CD8-positive, alpha-beta memory T cell (primary cell): ENCODE measurements around the gene ILK. TPM values are rescaled to one million over a fixed set of nuclear protein-coding genes. Genes with fewer than 3 reads are reported as not detected.

Source experiments
- CTCF ChIA-PET: fragments of 350-600 bp; sonication (Branson Sonifier 250); formaldehyde crosslinking; loops from one replicate; lab custom pipeline; 2021; ENCODE audit warnings: antibody characterized with exemption; lab: Charles Lee
- POLR2A ChIA-PET: fragments of 350-600 bp; sonication (Branson Sonifier 250); formaldehyde crosslinking; loops from one replicate; lab custom pipeline; 2021; ENCODE audit warnings: antibody characterized with exemption; lab: Charles Lee
- DNase-seq, 5 donors: peaks; one replicate each; pipeline versions ENCODE4 v3.0.0 to v3.0.0-alpha.2; 2020 to 2022; ENCODE audit warnings: mixed read lengths in 1 of 5
- H3K27ac ChIP-seq: one replicate; pipeline ENCODE4 v1.7.0; 2013; ENCODE audit warnings: low read depth, mild to moderate bottlenecking, low read length, moderate library complexity
- H3K27me3 ChIP-seq: 2 replicates; pipeline ENCODE4 v1.7.0; 2013; ENCODE audit warnings: low read length, mild to moderate bottlenecking; ENCODE audit not compliant: insufficient read depth, poor library complexity, severe bottlenecking
- H3K36me3 ChIP-seq: 2 replicates; pipeline ENCODE4 v1.7.0; 2013; ENCODE audit warnings: mild to moderate bottlenecking, low read length, moderate library complexity; ENCODE audit not compliant: insufficient read depth
- H3K4me1 ChIP-seq: 2 replicates; pipeline ENCODE4 v1.7.0; 2013; ENCODE audit warnings: mild to moderate bottlenecking, low read length, moderate library complexity; ENCODE audit not compliant: insufficient read depth
- H3K4me3 ChIP-seq: 2 replicates; pipeline ENCODE4 v1.7.0; 2013; ENCODE audit warnings: mild to moderate bottlenecking, low read length
- H3K9me3 ChIP-seq: 2 replicates; pipeline ENCODE4 v1.7.0; 2013; ENCODE audit warnings: mild to moderate bottlenecking, low read length
- H3K27ac Mint-ChIP-seq, 8 donors: one replicate each; pipeline ENCODE4 v1.8.0; 2020 to 2021; ENCODE audit warnings: mixed read lengths in 8 of 8, mild to moderate bottlenecking in 6 of 8, inconsistent platforms in 3 of 8, moderate library complexity in 3 of 8
- H3K27me3 Mint-ChIP-seq, 2 donors: one replicate each; pipeline ENCODE4 v1.8.0; 2020 to 2021; ENCODE audit warnings: mixed read lengths in 2 of 2, mild to moderate bottlenecking in 1 of 2, moderate library complexity in 1 of 2
- H3K36me3 Mint-ChIP-seq, 3 donors: one replicate each; pipeline ENCODE4 v1.8.0; 2020 to 2021; ENCODE audit warnings: mixed read lengths in 3 of 3, inconsistent platforms in 1 of 3, mild to moderate bottlenecking in 1 of 3
- H3K4me1 Mint-ChIP-seq, 3 donors: one replicate each; pipeline ENCODE4 v1.8.0; 2020 to 2021; ENCODE audit warnings: mixed read lengths in 3 of 3, inconsistent platforms in 1 of 3, mild to moderate bottlenecking in 1 of 3
- H3K4me3 Mint-ChIP-seq, 7 donors: one replicate each; pipeline ENCODE4 v1.8.0; 2020 to 2021; ENCODE audit warnings: mixed read lengths in 7 of 7, mild to moderate bottlenecking in 6 of 7, moderate library complexity in 4 of 7, inconsistent platforms in 2 of 7
- H3K9me3 Mint-ChIP-seq, 5 donors: one replicate each; pipeline ENCODE4 v1.8.0; 2020 to 2022; ENCODE audit warnings: mixed read lengths in 5 of 5, mild to moderate bottlenecking in 3 of 5, moderate library complexity in 2 of 5, inconsistent platforms in 1 of 5
- polyA plus RNA-seq: library from polyadenylated mRNA; unstranded; fragments of 300-500 nt; fragmentation: Illumina TruSeq; gene quantifications from one replicate; pipeline ENCODE4 v1.2.3, GENCODE V29; 2021
- total RNA-seq, 2 experiments: library from RNA; stranded (reverse); gene quantifications; one replicate each; pipeline ENCODE4 v1.2.3, GENCODE V29; 2021

Gene ILK
- total and polyA plus RNA-seq, 3 experiments from 2014 or later, result 90.1 to 111 (median 92.6) TPM

- H3K4me3 ChIP-seq, result no peak overlapping the region
These were observed 26.9 kb upstream of the ILK start for GRCh38 chr11:6576471-6577373.

DNA sequence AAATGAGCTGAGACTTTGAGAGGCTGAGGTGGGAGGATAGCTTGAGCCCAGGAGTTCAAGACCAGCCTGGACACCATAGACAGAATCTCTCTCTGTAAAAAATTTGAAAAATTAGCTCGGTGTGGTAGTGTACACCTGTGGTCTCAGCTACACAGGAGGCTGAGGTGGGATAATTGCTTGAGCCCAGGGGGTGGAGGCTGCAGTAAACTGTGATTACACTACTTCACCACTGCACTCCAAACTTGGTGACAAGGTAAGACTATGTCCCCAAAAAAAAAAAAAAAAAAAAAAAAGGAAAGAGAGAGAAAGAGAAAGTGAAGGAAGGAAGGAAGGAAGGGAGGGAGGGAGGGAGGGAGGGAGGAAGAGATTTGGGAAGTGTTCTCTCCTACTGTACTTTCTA is 25.4 kb upstream of the ILK start:
- POLR2A ChIA-PET, result no interaction called here
- Histone ChIP-seq H3K4me1 (no peaks in the 10 kb centered on the region), H3K27me3 (no peaks in the 10 kb centered on the region), H3K36me3 (no peaks in the 10 kb centered on the region), H3K4me3 (no peak overlapping the region), H3K9me3 (no peaks in the 10 kb centered on the region), H3K27ac (no peak overlapping the region)
- no peaks in the 10 kb centered on the region for H3K27me3 Mint-ChIP-seq
- no peak overlapping the region for H3K4me3 Mint-ChIP-seq
- H3K4me1 Mint-ChIP-seq, result no peaks in the 10 kb centered on the region
- peak overlapping the region in 1 of 8 donors; percentile 48 for H3K27ac Mint-ChIP-seq
- peaks cover 7 to 15% (median 9%) of the 10 kb centered on the region in 5 donors for H3K9me3 Mint-ChIP-seq
- H3K36me3 Mint-ChIP-seq, result peaks cover 3 to 20% (median 18%) of the 10 kb centered on the region in 3 donors
- CTCF ChIA-PET, result interaction anchor here (1.4 to 1.5 kb wide), 2 partner anchors 9 to 26 kb away, joined by 3 read pairs; partner anchors contain the start of gene ILK
- no peak for DNase-seq

More at GRCh38 chr11:6576471-6577373, 26.9 kb upstream of the ILK start:
- ChIA-PET POLR2A (no interaction called here), CTCF (no interaction called here)
- Histone ChIP-seq H3K4me1 (no peaks in the 10 kb centered on the region), H3K36me3 (no peaks in the 10 kb centered on the region), H3K27ac (no peak overlapping the region), H3K27me3 (no peaks in the 10 kb centered on the region), H3K9me3 (no peaks in the 10 kb centered on the region)
- Mint-ChIP-seq H3K36me3 (peaks cover 2 to 16% (median 8%) of the 10 kb centered on the region in 3 donors), H3K9me3 (peaks cover 0 to 4% (median 2%) of the 10 kb centered on the region in 5 donors), H3K27me3 (no peaks in the 10 kb centered on the region), H3K4me1 (peaks cover 0 to 4% (median 0%) of the 10 kb centered on the region in 3 donors), H3K27ac (peak overlapping the region in 3 of 8 donors; percentile 2 to 74 (median 3)), H3K4me3 (no peak overlapping the region)
- DNase-seq, result no peak

- Histone ChIP-seq H3K4me1 (no peaks in the 10 kb centered on the region), H3K9me3 (peaks cover 6% of the 10 kb centered on the region), H3K27me3 (no peaks in the 10 kb centered on the region), H3K27ac (no peak overlapping the region), H3K4me3 (no peak overlapping the region), H3K36me3 (no peaks in the 10 kb centered on the region)
- no peaks in the 10 kb centered on the region for H3K4me1 Mint-ChIP-seq
- ChIA-PET POLR2A (no interaction called here), CTCF (interaction anchor here (0.9 kb wide), 1 partner anchor 10 kb away, joined by 5 read pairs; no protein-coding TSS in a partner anchor)
- H3K27me3 Mint-ChIP-seq, result no peaks in the 10 kb centered on the region
- H3K36me3 Mint-ChIP-seq, result peaks cover 10 to 36% (median 32%) of the 10 kb centered on the region in 3 donors
- H3K9me3 Mint-ChIP-seq, result peaks cover 19 to 30% (median 24%) of the 10 kb centered on the region in 5 donors
- H3K27ac Mint-ChIP-seq, result no peak overlapping the region
- no peak overlapping the region for H3K4me3 Mint-ChIP-seq
- DNase-seq, result no peak
These were observed 23.9 kb upstream of the ILK start for GRCh38 chr11:6579681-6580080.

DNA sequence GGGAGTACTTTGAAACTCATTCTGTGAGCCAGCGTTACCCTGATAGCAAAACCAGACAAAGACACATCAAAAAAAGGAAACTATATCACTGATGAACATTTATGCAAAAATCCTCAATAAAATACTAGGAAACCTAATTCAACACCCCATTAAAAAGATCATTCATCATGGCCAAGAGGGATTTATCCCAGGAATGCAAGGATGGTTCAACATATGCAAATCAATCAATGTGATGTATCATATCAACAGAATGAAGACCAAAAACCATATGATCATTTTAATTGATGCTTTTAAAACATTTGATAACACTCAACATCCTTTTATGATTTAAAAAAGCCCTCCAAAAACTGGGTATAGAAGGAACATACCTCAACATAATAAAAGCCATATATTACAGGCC is 20.0 kb upstream of the ILK start:
- ChIA-PET CTCF (no interaction called here), POLR2A (no interaction called here)
- Histone ChIP-seq H3K27me3 (no peaks in the 10 kb centered on the region), H3K27ac (no peak overlapping the region), H3K36me3 (no peaks in the 10 kb centered on the region), H3K4me3 (no peak overlapping the region), H3K9me3 (peaks cover 6% of the 10 kb centered on the region), H3K4me1 (no peaks in the 10 kb centered on the region)
- peaks cover 0 to 2% (median 0%) of the 10 kb centered on the region in 3 donors for H3K4me1 Mint-ChIP-seq
- H3K27ac Mint-ChIP-seq, result no peak overlapping the region
- no peak for DNase-seq
- H3K4me3 Mint-ChIP-seq, result no peak overlapping the region
- H3K36me3 Mint-ChIP-seq, result peaks cover 14 to 45% (median 44%) of the 10 kb centered on the region in 3 donors
- peaks cover 23 to 34% (median 27%) of the 10 kb centered on the region in 5 donors for H3K9me3 Mint-ChIP-seq
- H3K27me3 Mint-ChIP-seq, result no peaks in the 10 kb centered on the region

DNA sequence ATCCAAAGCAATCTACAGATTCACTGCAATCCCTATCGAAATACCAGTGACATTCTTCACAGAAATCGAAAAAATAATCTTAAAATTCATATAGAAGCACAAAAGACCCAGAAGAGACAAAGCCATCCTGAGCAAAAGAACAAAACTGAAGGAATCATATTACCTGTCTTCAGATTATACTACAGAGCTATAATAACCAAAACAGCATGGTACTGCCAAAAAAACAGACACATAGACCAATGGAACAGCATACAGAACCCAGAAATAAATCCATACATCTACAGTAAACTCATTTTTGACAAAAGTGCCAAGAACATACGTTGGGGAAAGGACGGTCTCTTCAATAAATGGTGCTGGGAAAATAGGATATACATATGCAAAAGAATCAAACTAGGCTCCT is 19.0 kb upstream of the ILK start:
- peak overlapping the region in 1 of 8 donors; percentile 50 for H3K27ac Mint-ChIP-seq
- DNase-seq, result no peak
- Histone ChIP-seq H3K36me3 (no peaks in the 10 kb centered on the region), H3K4me3 (no peak overlapping the region), H3K4me1 (no peaks in the 10 kb centered on the region), H3K9me3 (peaks cover 6% of the 10 kb centered on the region), H3K27ac (no peak overlapping the region), H3K27me3 (no peaks in the 10 kb centered on the region)
- peaks cover 0 to 2% (median 0%) of the 10 kb centered on the region in 3 donors for H3K4me1 Mint-ChIP-seq
- peaks cover 23 to 34% (median 27%) of the 10 kb centered on the region in 5 donors for H3K9me3 Mint-ChIP-seq
- no peaks in the 10 kb centered on the region for H3K27me3 Mint-ChIP-seq
- ChIA-PET POLR2A (no interaction called here), CTCF (no interaction called here)
- no peak overlapping the region for H3K4me3 Mint-ChIP-seq
- H3K36me3 Mint-ChIP-seq, result peaks cover 14 to 45% (median 44%) of the 10 kb centered on the region in 3 donors

DNA sequence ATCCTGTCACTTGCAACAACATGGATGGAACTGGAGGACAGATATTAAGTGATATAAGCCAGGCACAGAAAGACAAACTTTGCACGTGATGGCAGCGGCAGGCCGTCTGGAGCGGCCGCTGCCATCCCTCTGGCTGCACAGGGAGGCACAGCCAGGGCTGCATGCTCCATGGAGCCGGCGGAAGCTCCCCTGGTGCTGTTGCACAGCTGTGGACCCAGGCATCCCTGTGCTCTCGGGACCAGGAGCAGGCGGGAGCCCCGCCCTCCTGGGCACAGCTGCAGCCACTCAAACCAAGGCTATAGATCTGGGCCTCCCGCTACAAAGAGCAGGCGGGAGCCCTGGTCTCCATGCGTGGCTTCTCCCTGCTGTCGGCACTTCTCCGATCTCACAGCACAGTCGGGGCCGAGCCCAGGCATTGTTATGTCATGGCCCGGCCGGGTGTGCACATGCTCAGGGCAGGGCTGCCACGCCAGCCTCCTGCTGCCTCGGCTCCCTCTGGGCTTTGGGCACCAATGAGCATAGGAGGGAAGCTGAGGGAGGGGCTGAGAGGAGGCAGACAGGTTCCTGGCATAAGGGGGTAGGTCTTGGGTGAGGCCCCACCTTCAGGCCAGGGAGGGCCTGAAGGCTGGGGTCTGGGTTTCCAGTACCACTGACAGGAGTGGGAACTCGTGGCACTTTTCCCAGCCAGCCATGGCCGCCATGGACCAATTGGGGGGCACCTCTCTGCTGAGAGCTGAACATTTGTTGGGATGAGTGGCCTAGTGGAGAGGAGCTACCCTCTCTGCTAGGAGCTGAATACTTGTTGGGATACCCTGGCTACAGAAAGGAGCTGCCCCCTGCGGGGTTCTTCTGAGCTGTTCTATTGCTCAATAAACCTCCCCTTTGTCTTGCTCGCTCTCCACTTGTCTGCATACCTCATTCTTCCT is 16.9 kb upstream of the ILK start:
- H3K36me3 ChIP-seq, result no peaks in the 10 kb centered on the region
- CTCF ChIA-PET, result interaction anchor here (1.2 kb wide), 3 partner anchors 8 to 96 kb away, joined by 3 to 4 read pairs (median 3); partner anchors contain the start of gene MRPL17
- H3K36me3 Mint-ChIP-seq, result peaks cover 16 to 48% (median 36%) of the 10 kb centered on the region in 3 donors

DNA sequence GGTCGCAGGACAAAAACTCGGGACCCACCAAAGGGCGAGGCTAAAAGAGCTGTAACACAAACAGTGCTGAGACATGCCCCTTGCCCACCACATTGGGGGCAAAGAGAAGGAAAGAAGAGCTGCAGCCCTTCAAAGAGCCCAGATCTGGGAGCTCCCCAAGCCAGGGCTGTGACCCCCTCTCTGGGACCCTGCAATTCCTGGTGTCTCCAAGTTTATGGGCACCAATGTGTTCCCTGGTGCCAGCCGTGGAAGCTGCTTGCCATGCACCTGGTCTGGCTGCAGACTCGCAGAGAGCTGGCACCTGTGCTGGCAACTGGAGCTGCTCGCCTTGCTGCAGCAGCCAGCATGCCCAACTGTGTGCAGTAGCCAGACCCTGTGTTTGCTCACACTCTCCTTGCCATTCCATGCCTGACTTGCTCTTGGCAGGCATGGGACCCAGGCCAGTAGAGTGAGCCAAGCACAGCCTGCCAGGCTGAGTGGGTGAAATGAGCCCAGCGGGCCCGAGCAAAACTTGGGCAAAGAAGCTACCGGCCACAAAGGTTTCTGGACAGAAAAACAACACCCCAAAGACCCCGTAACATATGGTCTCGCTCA is 16.1 kb upstream of the ILK start:
- Mint-ChIP-seq H3K4me1 (peaks cover 0 to 3% (median 2%) of the 10 kb centered on the region in 3 donors), H3K9me3 (peaks cover 19 to 26% (median 25%) of the 10 kb centered on the region in 5 donors), H3K4me3 (no peak overlapping the region), H3K27ac (peak overlapping the region in 1 of 8 donors; percentile 78), H3K27me3 (no peaks in the 10 kb centered on the region), H3K36me3 (peaks cover 16 to 53% (median 30%) of the 10 kb centered on the region in 3 donors)
- Histone ChIP-seq H3K4me3 (no peak overlapping the region), H3K4me1 (no peaks in the 10 kb centered on the region), H3K36me3 (no peaks in the 10 kb centered on the region), H3K9me3 (peaks cover 6% of the 10 kb centered on the region), H3K27me3 (no peaks in the 10 kb centered on the region), H3K27ac (no peak overlapping the region)
- ChIA-PET POLR2A (no interaction called here), CTCF (interaction anchor here (1.2 kb wide), 3 partner anchors 9 to 96 kb away, joined by 3 to 4 read pairs (median 3); partner anchors contain the start of gene MRPL17)
- no peak for DNase-seq

More for the DNA sequence above, 16.9 kb upstream of the ILK start:
- Histone ChIP-seq H3K27ac (no peak overlapping the region), H3K4me3 (no peak overlapping the region), H3K4me1 (no peaks in the 10 kb centered on the region), H3K9me3 (peaks cover 6% of the 10 kb centered on the region), H3K27me3 (no peaks in the 10 kb centered on the region)
- Mint-ChIP-seq H3K9me3 (peaks cover 19 to 30% (median 27%) of the 10 kb centered on the region in 5 donors), H3K27me3 (no peaks in the 10 kb centered on the region), H3K27ac (no peak overlapping the region), H3K4me3 (no peak overlapping the region), H3K4me1 (peaks cover 0 to 2% (median under 1%) of the 10 kb centered on the region in 3 donors)
- POLR2A ChIA-PET, result no interaction called here
- no peak for DNase-seq
